ENCODE measurements around the gene C1RL. TPM values are rescaled to one million over a fixed set of nuclear protein-coding genes. Genes with fewer than 3 reads are reported as not detected.

The C1RL gene
- polyA plus RNA-seq, 2 of the 4 experiments (the other 2 are of a cell fraction) = 25.2 to 30.4 TPM

DNA sequence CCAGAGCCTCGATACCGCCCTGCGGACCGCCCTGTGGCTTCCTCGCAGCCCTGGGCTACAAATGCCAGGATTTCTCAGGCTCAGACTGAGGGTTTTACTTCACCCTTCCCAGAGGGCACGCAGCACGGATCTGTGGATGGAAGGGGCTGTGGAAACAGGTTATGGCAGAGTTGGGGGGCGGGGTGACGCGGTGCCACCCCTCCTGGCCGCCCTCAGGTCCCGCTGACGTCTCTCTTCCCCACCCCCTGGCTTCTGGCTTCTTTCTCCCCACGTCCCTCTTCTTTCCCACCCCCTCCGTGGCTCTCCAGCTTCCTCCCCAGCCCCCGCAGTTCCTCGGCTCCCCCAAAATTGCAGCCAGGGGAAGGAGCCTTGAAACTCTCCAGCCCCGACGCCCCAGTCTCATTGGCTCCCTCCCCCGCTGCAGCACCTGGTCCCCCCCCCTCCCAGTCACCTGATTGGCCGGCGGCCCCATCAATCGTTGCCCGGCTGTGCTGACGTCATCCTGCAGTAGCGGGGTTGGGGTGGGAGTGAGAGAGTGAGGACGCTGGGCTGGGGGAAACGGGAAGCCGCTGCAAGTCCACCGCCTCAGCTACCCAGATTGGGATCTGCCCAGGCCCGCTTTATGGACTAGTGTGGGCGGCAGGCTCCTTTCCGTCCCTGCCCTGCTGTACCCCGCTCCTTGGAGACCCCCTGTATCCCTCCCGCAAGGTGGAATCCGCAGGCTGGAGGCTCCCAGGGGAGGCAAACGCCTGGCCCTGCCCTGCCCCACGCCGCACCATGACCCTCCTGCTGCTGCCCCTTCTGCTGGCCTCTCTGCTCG, 21.1 kb upstream of the C1RL start, which contains the start of gene CLSTN3:
Gene CLSTN3, plus strand, starts transcription at position 500 of the 820 bp plus-strand sequence. Its CDS starts 278 bp downstream, at position 778.
- TF ChIP-seq EHMT2 (IDR thresholded peaks at IDR 0.05; ENCODE audit: low read depth) (no peak), CBX8 (IDR thresholded peaks at IDR 0.05) (no peak), KDM1A (IDR thresholded peaks at IDR 0.05; ENCODE audit: low read depth) (no peak), GATA3 (IDR thresholded peaks at IDR 0.05; ENCODE audit: borderline replicate concordance) (no peak), EHF (CRISPR knock-in tag; IDR thresholded peaks at IDR 0.05) (no peak), SMC3 (IDR thresholded peaks at IDR 0.05) (no peak), NPAS2 (CRISPR knock-in tag; IDR thresholded peaks at IDR 0.05; ENCODE audit: borderline replicate concordance) (no peak), RAD21 (conservative IDR thresholded peaks at IDR 0.05 in 1 of 2, IDR thresholded peaks at IDR 0.05 in 1 of 2) (no peak)
- Histone ChIP-seq H3K9me3 (no peaks in the 10 kb centered on the region), H3K27ac (no peak within 1 kb of the TSS), H3K4me3 (no peak within 1 kb of the TSS), H3K4me1 (no peaks in the 10 kb centered on the region), H3K4me2 (no peak within 1 kb of the TSS)
- WGBS (ENCODE audit: missing lambda C conversion rate) = 89% methylated on average over 14 of the region's 40 CpGs
- no peak for DNase-seq (ENCODE audit: low read depth in 1 of 2, low spot score in 1 of 2)
- CTCF ChIA-PET = interaction anchor here (0.7 to 1.4 kb wide), 7 partner anchors 9 to 206 kb away, joined by 3 to 6 read pairs (median 3); partner anchors contain the start of gene C1RL
- no peak for ATAC-seq
- POLR2A ChIA-PET = no interaction called here
- FAIRE-seq = no peak

DNA sequence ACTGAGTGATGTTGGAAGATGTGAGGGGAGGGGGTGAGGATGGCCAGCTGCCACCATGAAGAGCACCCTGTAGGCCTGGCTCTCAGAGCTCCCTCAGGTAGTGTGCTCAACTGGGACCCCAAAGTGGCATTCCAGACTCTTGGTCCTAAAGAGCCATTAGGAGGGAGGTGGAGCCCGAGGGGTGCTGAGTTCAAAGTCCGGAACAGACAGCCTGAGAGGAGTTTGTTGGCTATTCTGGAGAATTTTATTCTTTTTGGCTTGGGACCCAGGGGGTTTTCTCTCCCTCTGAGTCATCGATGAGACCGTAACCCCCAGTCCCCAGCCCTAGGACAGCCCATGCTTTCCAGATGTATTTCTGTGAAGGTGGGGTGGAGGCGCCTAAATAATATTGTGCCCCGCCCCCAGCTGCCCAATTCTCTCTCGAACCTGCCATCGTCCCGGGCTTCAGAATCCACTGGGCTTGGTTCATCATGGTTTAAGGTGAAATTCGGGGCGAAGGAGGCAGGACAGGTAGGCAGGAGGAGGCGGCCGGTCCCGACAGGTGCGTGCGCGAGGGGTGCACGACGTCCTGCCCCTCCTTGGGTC, 20.4 kb upstream of the C1RL start:
- FAIRE-seq (no peak), DNase-seq (ENCODE audit: low read depth in 1 of 2, low spot score in 1 of 2) (no peak), ATAC-seq (no peak)
- H3K9me3 ChIP-seq = no peaks in the 10 kb centered on the region
- H3K4me2 ChIP-seq = no peak overlapping the region
- no peak overlapping the region for H3K4me3 ChIP-seq
- no peaks in the 10 kb centered on the region for H3K4me1 ChIP-seq
- POLR2A ChIA-PET = no interaction called here
- 90% methylated on average over 19 of the region's 19 CpGs for WGBS (ENCODE audit: missing lambda C conversion rate)
- TF ChIP-seq KDM5A (IDR thresholded peaks at IDR 0.05) (no peak), KDM1A (IDR thresholded peaks at IDR 0.05; ENCODE audit: low read depth) (no peak), MAFK (IDR thresholded peaks at IDR 0.05; ENCODE audit: partially characterized antibody) (no peak), NPAS2 (CRISPR knock-in tag; IDR thresholded peaks at IDR 0.05; ENCODE audit: borderline replicate concordance) (no peak), ZSCAN20 (CRISPR knock-in tag; IDR thresholded peaks at IDR 0.05) (no peak), RCOR1 (IDR thresholded peaks at IDR 0.05; ENCODE audit: low read depth, low read length) (no peak), POLR2AphosphoS2 (conservative IDR thresholded peaks at IDR 0.05; ENCODE audit: low read length) (no peak), FOXS1 (CRISPR knock-in tag; IDR thresholded peaks at IDR 0.05) (no peak), BHLHE40 (IDR thresholded peaks at IDR 0.05; ENCODE audit: low read depth, low read length) (no peak), JUNB (IDR thresholded peaks at IDR 0.05) (no peak), GATA3 (IDR thresholded peaks at IDR 0.05; ENCODE audit: borderline replicate concordance) (no peak), CBX8 (IDR thresholded peaks at IDR 0.05) (no peak), CEBPB (IDR thresholded peaks at IDR 0.05) (no peak), EHMT2 (IDR thresholded peaks at IDR 0.05; ENCODE audit: low read depth) (no peak), FOSL2 (IDR thresholded peaks at IDR 0.05) (no peak), FOSL2 (CRISPR knock-in tag; IDR thresholded peaks at IDR 0.05) (no peak), ZFP36 (IDR thresholded peaks at IDR 0.05; ENCODE audit: borderline replicate concordance, partially characterized antibody) (no peak), PHF8 (IDR thresholded peaks at IDR 0.05; ENCODE audit: borderline replicate concordance, low read depth) (no peak)
- TF ChIP-seq, protein P1, sequence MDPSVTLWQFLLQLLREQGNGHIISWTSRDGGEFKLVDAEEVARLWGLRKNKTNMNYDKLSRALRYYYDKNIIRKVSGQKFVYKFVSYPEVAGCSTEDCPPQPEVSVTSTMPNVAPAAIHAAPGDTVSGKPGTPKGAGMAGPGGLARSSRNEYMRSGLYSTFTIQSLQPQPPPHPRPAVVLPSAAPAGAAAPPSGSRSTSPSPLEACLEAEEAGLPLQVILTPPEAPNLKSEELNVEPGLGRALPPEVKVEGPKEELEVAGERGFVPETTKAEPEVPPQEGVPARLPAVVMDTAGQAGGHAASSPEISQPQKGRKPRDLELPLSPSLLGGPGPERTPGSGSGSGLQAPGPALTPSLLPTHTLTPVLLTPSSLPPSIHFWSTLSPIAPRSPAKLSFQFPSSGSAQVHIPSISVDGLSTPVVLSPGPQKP (IDR thresholded peaks at IDR 0.05; ENCODE audit: low read depth, low read length) = no peak
- no peak overlapping the region for H3K27ac ChIP-seq
- CTCF ChIA-PET = interaction anchor here (0.7 to 1.3 kb wide), 4 partner anchors 10 to 16 kb away, joined by 3 to 6 read pairs (median 4); no protein-coding TSS in a partner anchor
